HS-27A (cell line): ENCODE data around the gene LPCAT1.

Source experiments
- DNase-seq: peaks from one replicate; pipeline ENCODE4 v3.0.0-alpha.2; 2012; ENCODE audit warnings: low read depth, missing footprints

Gene LPCAT1

DNA sequence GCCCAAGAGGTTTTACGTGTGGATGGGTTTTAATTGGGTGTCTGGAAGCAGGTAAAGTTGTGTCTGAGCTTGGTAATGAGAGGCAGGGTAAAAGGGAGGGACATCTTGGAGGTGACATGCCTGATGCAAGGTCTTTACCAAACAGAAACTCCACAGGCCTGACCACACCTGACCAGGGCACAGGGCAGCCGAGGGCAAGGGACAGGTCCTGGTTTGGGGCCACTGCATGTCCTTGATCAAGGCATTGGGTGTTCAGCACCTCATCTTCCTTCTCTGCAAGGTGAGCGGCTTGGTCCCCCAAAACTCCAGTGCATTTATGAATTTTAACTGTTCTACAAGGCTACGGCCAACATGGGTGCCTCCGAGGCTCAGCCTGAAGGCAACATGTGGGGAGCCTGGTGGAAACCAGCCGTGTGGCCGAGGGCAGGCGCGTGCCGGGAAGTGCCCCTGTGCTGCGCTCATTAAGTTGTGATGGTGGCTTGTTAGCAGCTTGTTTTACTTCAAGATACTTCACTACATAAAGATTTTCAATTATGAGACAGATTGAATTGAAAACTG, 30.7 kb upstream of the LPCAT1 start:
- DNase-seq = no peak

DNA sequence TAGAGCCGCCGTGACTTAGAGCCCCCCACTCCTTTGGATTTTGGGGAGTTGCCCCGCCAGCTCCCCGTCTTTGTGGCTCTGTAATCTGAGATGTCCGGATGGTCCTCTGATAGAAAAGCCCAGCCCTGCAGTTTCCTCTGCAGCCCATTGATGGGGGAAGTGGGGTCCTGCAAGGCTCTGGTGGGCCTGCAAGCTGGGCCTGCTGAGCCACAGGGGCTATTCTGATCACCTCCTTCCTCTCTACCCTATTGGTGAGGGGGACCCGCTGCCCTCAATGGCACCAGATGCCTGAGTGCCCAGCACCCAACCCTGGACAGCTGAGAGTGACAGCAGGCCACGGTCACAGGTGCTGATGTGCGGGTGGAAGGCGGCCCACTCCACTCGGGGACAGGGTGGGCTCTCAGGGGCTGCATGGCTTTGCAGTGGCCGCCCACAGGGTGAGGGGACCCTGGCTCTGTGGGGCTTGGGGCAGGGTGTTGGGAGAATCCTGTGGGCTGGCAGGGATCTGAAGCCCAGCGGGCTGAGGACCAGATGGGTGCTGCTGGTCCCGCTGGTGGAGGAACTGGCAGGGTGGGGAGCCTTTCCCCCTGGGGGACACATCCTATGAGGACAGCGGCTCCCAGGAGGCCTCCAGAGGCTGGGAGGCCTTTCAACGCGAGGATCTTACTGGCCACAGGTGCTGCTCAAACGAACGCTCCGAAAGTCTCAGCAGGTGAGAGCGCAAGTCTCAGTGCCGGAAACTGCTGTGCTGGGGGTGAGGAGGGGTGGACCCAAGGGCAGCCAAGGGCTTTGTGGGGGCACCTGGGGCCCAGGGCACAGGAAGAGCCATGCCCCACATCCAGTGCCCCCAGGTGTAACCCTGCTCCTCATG, 30.0 kb upstream of the LPCAT1 start:
- no peak for DNase-seq

DNA sequence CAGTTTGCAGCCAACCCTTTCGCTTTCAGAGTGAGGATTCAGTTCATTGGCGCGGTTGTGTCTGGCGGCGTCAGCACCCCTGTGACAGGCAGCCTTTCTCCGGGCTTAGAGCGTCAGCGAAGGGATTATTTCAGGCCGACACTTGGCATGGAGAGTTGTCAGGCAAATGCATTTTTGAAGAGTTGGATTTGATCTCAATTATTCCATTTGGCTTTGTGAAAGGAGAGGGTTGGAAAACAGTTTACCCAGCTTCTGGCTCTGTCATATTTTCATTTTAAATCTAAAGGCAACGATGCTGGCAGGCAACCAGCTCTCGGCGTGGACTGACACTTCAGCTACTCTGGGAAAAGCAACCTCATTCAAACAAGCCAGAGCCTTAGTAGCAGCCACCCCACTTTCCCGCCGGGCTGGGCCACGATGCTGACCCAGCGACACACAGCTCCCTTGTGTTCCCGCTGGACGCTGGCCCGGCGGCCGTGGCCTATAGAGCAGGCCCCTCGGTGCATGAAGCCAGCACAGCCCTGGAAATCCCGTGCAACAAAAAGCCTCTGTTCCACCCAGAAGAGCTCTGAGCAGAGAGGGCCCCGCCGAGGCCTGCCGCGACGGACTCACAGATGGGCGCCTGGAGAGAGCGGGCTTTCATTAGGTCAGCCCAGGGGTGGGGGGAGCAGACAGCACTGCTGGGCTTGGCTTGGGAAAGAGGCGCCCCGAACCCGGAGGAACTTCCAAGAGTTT, 28.9 kb upstream of the LPCAT1 start:
- no peak for DNase-seq

DNA sequence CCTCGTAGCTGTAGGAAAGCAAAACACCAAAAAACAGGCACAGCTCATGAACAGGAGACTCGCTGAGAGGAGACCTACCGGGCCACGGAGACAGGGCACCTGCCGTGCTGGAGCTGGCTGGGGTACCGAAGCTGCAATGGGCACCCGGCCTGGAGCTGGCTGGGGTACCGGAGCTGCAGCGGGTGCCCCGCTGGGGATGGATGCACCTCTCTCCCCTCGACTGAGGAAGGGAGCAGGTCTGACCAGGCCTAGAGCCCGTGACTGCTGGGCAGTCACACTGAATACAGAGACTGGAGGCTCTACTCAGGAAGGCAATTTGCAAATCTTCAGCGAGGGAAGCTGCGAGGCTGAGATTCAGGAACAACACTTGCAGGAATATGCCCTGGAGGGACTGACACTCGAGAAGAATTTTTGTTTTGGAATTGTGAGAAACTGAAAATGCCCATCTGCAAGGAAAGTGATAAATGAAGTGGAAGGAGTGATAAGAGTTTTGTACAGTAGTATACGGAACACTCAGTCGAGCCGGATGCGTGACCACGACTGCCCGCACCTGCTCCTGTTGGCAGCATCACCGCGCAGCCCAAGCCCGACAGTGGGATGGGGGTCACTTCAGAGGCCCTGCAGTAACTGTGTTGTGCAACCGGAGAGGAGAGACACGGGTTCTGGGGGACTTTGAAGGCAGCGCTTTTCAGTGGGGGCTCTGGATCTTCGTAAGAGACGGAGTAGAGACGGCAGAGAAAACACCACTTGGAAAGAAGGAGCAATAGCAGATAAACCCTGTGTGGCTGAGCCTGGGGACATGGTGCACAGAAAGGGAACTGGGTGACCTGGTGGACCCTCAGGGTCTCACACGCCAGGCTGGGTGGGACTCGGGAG, 27.9 kb upstream of the LPCAT1 start:
- DNase-seq = no peak

DNA sequence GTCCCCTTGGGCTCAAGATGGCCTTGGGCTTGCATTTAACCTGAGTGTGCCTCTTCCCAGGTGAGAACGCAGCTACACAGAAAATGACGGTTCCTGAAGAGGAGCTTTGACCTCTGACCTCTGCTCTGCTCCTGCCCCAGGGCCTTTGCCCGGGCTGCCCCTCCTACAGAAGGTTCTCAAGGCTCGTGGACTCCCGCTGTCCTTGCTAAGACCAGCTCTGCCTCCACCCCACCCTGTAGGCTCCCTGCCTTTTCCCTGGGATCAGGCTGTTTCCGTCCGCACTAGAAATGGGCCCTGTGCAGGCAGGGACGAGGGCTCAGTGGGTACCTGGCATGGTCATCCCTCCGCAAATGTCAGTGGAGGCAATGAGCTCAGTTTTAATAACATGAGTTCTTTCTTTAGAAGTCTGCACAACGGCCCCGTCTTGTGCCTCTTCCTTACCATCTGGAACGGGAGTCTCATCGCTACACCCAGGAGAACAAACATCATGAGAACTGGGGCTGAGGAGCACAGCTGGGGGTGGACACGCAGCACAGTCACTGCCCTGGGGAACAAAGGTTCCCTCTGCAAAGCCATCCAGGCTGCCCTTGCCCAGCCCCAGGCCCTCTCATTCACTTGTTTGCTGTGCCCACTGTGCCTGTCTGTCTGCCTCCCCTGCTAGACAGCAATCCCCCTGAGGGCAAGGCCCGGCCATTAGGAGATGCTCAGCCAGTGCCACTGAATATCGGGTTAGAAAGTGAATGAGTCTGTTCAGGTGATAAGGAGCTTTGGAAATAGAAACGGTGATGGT, 26.7 kb upstream of the LPCAT1 start:
- no peak for DNase-seq

DNA sequence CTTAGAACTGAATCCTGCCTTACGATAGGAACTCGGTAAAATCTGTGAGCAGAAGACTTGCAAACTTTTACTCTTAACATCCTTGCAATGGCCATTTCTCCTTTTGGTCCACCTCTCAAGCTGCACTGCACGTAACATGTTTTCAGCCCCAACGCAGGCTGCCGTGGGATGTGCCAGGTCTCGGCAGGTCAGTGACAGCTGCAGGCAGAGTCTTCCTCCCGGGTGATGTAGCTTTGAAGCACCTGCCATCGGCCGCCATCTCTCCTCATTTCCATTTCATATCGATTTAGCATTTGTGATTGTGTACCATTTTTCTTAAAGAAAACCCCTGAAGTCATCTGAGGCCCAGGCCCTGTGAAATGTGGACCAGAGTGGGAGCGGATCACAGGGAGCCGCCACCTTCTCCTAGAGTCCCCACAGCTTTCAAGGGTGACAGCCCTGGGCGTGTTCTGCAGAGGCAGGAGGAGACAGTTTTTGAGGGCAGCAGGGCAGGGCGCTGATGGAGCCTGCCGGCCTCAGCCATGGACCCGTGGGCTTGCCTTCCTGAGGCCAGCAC, 25.8 kb upstream of the LPCAT1 start:
- DNase-seq = no peak

DNA sequence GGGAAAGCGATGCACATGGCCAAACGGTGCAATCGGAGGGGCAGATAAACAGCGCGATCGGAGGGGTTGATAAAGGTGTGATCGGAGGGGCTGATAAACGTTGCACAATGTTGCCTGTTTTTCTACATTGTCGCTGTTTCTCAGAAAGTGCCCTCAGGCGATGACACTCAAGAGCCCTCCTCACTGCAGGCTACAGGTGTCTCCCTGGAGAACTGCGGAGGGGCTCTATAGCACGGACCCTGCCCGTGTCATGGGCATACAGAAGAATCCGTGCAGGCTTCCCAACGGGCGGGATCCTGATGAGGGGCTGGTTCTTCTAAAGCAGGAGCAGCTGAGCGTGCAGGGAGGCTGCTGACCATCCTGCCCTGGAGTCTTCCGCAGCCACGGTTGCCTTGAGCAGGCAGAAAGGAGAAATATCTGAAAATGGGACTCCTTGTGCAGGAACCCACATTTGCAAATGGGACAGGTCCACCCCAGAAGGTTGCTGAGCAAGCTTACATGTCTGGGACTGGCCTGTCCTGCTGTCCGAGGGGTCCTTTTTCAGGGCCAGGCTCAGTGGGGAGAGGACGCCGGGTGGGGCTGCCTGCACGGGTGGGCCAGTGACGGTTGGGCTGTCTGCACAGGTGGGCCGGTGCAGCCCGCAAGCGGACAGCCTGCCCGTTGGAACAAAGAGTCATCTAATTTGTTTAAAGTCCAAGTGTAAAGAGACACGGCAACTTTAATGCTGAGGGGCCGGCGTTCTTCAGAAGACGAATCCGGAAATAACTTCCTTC, 25.1 kb upstream of the LPCAT1 start:
- no peak for DNase-seq

DNA sequence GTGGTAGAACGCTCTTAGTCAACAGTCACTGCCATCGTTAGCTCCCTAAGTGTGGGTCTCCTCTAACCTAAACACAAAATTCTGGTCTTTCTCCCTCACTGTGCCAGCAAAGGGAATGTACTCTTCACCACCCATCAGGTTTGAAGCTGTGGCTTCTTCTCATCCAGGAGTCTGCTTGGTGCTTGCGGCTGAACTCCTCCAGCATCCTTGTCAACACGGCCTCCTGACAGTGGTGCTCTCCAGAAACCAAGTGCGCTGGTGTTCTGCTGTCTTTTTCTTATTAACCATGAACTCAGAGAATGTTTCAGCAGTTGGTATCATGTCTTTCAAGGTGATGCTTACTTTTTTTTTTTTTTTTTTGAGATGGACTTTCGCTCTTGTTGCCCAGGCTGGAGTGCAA, 23.9 kb upstream of the LPCAT1 start:
- DNase-seq = no peak

DNA sequence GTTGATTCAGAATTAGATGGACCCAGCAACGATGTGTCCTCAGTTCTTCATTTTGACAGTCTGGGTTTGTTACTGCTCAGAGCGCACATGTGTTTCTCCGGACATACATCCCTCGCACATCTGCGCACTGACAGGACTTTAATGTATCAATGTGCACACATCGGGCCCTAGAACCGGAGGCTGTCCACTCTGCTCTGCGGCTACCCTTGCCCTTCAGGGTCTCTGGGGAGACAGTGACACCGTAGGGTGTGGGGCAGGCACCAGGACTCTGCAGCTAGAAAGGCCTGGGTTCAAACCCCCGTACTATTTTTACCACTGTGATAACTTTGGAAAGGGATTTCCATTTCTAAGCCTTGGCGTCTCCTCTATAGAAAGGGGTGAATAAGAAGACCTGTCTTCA, 23.5 kb upstream of the LPCAT1 start:
- DNase-seq = no peak

DNA sequence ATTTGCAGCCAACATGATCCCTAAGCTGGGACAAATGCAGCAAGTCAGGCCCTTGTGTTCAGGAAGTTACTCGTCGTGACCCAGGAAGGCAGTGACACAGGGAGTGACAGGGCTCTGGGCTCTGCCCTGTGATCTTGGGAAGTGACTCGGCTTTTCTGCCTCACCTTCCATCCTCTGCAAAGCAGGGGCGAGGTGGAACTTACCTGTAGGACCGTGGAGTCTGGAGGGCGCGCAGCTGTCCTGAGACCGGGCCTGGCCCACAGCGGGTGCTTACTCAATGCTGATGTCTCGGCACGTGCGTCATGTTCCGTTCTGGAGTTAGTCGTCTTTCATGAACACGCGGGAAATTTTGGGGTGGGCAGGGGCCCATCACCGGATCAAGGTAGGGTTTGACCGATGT, 22.8 kb upstream of the LPCAT1 start:
- DNase-seq = no peak

DNA sequence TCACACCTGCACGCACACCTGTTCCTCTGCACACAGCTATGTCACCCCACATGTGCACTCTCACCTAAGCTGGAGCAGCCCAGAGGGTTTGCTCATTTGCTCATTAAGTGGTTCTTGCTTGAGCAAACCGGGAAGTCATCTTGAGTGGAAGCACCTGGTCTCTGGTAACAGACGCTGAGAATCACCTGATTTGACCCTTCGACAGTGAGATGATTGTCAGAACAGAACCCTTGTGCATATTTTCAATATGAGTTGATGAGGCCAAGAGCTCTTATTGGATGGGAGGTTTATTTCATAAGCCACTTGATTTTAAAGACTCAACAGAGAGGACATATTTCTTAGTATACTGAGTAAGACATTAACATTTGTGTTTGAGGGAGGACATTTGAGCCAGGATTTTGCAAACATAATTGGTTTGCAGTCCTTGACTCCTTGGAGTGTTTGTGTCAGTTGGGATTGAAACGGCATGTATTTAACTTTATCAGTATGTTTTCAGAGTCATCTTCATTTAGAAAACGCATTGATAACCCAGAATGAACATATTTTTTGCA, 22.1 kb upstream of the LPCAT1 start:
- no peak for DNase-seq

DNA sequence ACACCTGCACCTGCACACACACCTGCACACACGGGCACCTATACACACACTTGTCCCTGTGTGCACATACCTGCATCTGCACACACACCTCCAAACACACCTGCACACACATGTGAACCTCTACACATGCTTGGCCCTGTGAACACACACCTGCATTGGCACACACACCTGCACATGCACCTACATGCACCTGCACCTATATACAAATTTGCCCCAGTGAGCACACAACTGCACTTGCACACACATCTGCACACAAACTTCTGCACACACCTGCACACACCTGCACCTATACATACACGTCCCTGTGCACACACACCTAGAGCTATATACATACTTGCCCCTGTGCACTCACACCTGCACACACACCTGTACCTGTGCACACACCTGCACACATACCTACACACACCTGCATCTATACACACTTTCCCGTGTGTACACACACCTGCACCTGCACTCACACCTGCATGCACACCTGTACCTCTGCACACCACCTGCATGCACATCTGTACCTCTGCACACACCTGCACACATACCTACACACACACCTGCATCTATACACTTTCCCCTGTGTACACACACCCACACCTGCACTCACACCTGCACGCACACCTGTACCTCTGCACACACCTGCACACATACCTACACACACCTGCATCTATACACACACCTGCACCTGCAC, 21.5 kb upstream of the LPCAT1 start:
- DNase-seq = no peak

DNA sequence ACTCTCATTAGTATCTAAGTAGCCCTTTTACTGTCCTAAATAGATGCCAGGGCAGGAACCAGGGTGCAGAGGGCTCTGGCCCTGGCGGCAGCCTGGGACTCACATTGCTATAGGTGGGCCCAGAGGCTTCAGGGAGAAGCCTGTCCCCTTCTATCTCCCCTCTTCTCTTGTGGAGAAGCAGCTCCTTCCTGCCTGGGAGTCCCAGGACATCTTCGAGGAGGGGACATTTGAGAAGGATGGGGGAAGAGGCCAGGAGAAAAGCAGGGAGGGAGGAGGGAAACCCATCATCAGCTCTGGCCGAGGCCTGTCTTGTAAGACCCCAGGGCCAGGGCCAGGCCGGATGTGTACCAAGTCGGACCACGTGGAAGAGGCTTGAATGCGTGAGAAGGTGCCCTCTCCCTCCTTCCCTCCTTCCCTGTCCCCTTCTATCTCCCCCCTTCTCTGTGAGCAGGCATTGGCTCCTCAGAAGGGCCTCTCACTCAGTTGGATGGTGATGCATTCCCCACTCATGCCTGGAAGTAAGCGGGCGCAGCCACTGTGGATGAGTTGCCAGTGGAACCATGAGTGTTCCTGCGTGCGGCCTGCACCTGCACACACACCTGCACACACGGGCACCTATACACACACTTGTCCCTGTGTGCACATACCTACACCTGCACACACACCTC, 20.7 kb upstream of the LPCAT1 start:
- no peak for DNase-seq

DNA sequence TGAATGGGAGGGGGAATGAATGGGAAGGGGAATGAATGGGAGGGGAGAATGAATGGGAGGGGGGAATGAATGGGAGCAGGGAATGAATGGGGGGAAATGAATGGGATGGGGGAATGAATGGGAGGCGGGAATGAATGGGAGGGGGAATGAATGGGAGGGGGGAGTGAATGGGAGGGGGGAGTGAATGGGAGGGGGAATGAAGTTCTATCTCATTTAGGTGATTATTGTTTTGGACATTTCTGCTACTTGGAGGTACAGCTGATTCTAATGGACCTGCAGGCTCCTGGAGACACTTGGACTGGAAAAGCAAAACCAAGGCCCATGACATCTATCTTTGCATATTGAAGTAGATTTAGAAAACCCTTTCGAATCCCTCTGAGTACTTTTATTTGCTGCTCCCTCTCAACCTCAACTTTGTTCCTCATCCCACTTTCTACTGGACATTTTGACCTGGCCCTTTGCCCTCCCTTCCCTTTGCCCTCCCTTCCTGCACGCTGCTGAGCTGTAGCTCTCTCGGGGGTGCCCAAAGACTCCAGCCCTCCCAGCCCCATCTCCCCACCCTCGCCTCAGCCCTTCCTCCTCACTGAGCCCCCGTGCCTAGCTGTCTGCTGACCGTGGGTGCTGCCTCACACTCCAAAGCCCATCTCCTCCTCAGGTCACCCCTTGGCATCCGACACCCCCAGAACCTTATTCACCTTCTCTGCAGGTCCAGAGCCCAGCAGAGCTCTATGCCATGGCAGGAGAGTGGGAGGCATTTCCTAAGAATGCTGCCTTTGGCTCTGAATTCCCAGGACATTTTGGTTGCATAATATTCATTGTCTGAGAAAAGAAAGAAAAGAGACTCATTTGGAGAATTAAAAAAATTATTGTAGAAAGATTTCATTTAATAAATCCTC, 19.9 kb upstream of the LPCAT1 start:
- no peak for DNase-seq

DNA sequence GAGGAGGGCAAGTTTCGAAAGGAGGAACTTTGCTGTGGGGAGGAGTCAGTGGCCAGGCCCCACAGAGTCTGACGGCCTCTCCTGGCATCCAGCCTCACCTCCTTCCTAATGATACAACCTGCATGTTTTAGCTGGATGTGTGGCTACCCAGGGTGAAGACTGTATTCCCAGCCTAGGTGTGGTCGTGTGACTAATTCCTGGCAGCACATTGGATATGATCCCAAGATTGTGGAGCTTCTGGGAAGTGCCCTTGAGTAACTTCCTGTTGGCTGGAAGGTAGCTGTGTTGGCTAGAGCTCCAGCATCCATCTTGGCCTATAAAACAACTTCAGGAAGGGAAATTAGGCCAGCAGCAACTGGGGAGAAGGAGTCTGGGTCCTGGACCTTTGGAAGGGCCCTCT, 19.0 kb upstream of the LPCAT1 start:
- DNase-seq = no peak

DNA sequence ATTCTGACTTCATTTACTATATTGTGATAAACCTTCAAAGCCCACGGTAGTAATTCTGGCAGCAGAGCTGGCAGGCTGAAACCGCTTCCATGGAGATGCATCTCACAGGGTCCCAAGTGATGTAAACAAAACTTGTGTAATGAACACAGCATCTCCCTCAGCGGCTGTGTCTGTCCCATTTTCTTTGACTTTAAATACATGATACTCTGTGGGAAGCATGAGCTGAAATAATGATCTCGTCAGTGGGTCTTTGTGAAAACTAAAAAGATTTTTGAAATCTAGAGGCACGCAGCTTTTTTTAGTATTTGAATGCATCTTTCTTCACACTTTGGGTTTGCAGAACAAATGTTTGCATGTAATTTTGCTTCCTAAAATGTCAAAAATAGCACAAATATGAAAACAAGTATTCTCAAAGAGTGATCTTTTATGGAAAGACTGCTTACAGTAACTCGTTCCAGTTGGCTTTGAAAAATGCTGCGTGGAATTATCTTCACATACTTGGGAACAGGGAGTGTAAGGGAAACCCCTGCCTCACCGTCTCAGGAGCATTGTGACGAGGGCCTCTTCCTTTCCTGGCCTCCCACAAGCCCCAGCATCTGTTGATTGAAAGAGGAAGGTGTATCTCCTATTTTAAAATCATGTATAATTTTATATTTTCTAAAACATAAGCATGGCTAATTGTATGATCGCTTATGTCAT, 18.1 kb upstream of the LPCAT1 start:
- no peak for DNase-seq
